Measurements from ENCODE around the gene KNL1.
"Not testable (repeated sequence)": the region's sequence is repeated elsewhere in the genome, so short reads cannot be mapped to it uniquely, and the experiment has no call there.

The KNL1 gene

GRCh38 chr15:40680151-40680550 is 86.1 kb downstream of the KNL1 start:
- no peak for ATAC-seq (ENCODE audit: insufficient read depth, low read depth)
- no peak overlapping the region for H3K4me2 ChIP-seq (ENCODE audit: insufficient read depth, low read length)
- H3K79me2 ChIP-seq (ENCODE audit: insufficient read depth, low read length) = no peaks in the 10 kb centered on the region

GRCh38 chr15:40680959-40681358 is 86.9 kb downstream of the KNL1 start:
- ATAC-seq (ENCODE audit: insufficient read depth, low read depth); H3K4me1 ChIP-seq (ENCODE audit: insufficient read depth, low read length); H3K4me3 ChIP-seq (ENCODE audit: low read depth in 1 of 2, low read length in 2 of 2); H3K27ac ChIP-seq (ENCODE audit: low read length); H3K27me3 ChIP-seq (ENCODE audit: insufficient read depth, low read length, poor library complexity); H3K4me2 ChIP-seq (ENCODE audit: insufficient read depth, low read length); H3K9ac ChIP-seq (ENCODE audit: low read depth, low read length); DNase-seq; H3K79me2 ChIP-seq (ENCODE audit: insufficient read depth, low read length); H3K9me3 ChIP-seq (ENCODE audit: insufficient read depth, low read length, severe bottlenecking); H4K20me1 ChIP-seq (ENCODE audit: insufficient read depth, low read length); H2AFZ ChIP-seq (ENCODE audit: low read depth, low read length); H3K36me3 ChIP-seq (ENCODE audit: insufficient read depth, low read length): not testable (repeated sequence)

More at GRCh38 chr15:40680151-40680550, 86.1 kb downstream of the KNL1 start:
- H3K4me3 ChIP-seq (ENCODE audit: low read depth in 1 of 2, low read length in 2 of 2) = no peak overlapping the region
- no peak overlapping the region for H3K27ac ChIP-seq (ENCODE audit: low read length)
- H4K20me1 ChIP-seq (ENCODE audit: insufficient read depth, low read length) = no peaks in the 10 kb centered on the region
- H3K9ac ChIP-seq (ENCODE audit: low read depth, low read length) = no peak overlapping the region
- TF ChIP-seq CTCF (IDR thresholded peaks at IDR 0.05; ENCODE audit: borderline replicate concordance, extremely low read depth, low read length, poor library complexity, severe bottlenecking) (no peak), EZH2 (IDR thresholded peaks at IDR 0.05; ENCODE audit: borderline replicate concordance, low read depth, low read length, severe bottlenecking) (no peak)
- no peaks in the 10 kb centered on the region for H3K9me3 ChIP-seq (ENCODE audit: insufficient read depth, low read length, severe bottlenecking)
- H3K4me1 ChIP-seq (ENCODE audit: insufficient read depth, low read length) = 0 out of 2 replicates have a peak, but pooled peaks cover 6% of the 10 kb centered on the region
- H3K36me3 ChIP-seq (ENCODE audit: insufficient read depth, low read length) = no peaks in the 10 kb centered on the region
- H2AFZ ChIP-seq (ENCODE audit: low read depth, low read length) = no peak overlapping the region
- no peaks in the 10 kb centered on the region for H3K27me3 ChIP-seq (ENCODE audit: insufficient read depth, low read length, poor library complexity)
- DNase-seq = no peak

GRCh38 chr15:40684381-40684780 is 90.3 kb downstream of the KNL1 start:
- Histone ChIP-seq H3K4me2 (ENCODE audit: insufficient read depth, low read length) (no peak overlapping the region), H4K20me1 (ENCODE audit: insufficient read depth, low read length) (no peaks in the 10 kb centered on the region), H3K9ac (ENCODE audit: low read depth, low read length) (no peak overlapping the region), H3K27ac (ENCODE audit: low read length) (no peak overlapping the region), H3K4me3 (ENCODE audit: low read depth in 1 of 2, low read length in 2 of 2) (no peak overlapping the region), H3K9me3 (ENCODE audit: insufficient read depth, low read length, severe bottlenecking) (no peaks in the 10 kb centered on the region), H3K27me3 (ENCODE audit: insufficient read depth, low read length, poor library complexity) (no peaks in the 10 kb centered on the region), H3K36me3 (ENCODE audit: insufficient read depth, low read length) (no peaks in the 10 kb centered on the region), H3K4me1 (ENCODE audit: insufficient read depth, low read length) (0 out of 2 replicates have a peak, but pooled peaks cover under 1% of the 10 kb centered on the region), H2AFZ (ENCODE audit: low read depth, low read length) (no peak overlapping the region), H3K79me2 (ENCODE audit: insufficient read depth, low read length) (no peaks in the 10 kb centered on the region)
- ATAC-seq (ENCODE audit: insufficient read depth, low read depth) (no peak), DNase-seq (no peak)
- TF ChIP-seq CTCF (IDR thresholded peaks at IDR 0.05; ENCODE audit: borderline replicate concordance, extremely low read depth, low read length, poor library complexity, severe bottlenecking) (no peak), EZH2 (IDR thresholded peaks at IDR 0.05; ENCODE audit: borderline replicate concordance, low read depth, low read length, severe bottlenecking) (no peak)

GRCh38 chr15:40685376-40685775 is 91.3 kb downstream of the KNL1 start:
- Histone ChIP-seq H4K20me1 (ENCODE audit: insufficient read depth, low read length) (no peaks in the 10 kb centered on the region), H3K4me3 (ENCODE audit: low read depth in 1 of 2, low read length in 2 of 2) (no peak overlapping the region), H2AFZ (ENCODE audit: low read depth, low read length) (no peak overlapping the region), H3K36me3 (ENCODE audit: insufficient read depth, low read length) (no peaks in the 10 kb centered on the region), H3K27me3 (ENCODE audit: insufficient read depth, low read length, poor library complexity) (no peaks in the 10 kb centered on the region), H3K27ac (ENCODE audit: low read length) (no peak overlapping the region), H3K4me1 (ENCODE audit: insufficient read depth, low read length) (no peaks in the 10 kb centered on the region), H3K9me3 (ENCODE audit: insufficient read depth, low read length, severe bottlenecking) (no peaks in the 10 kb centered on the region), H3K79me2 (ENCODE audit: insufficient read depth, low read length) (no peaks in the 10 kb centered on the region), H3K4me2 (ENCODE audit: insufficient read depth, low read length) (no peak overlapping the region), H3K9ac (ENCODE audit: low read depth, low read length) (no peak overlapping the region)
- no peak for TF ChIP-seq CTCF (IDR thresholded peaks at IDR 0.05; ENCODE audit: borderline replicate concordance, extremely low read depth, low read length, poor library complexity, severe bottlenecking)
- TF ChIP-seq EZH2 (IDR thresholded peaks at IDR 0.05; ENCODE audit: borderline replicate concordance, low read depth, low read length, severe bottlenecking) = no peak
- DNase-seq (no peak), ATAC-seq (ENCODE audit: insufficient read depth, low read depth) (no peak)

Data from DND-41 (cell line).